Dendritic cell treated with granulocyte-macrophage colony-stimulating factor and Interleukin-4, amounts not matched to agents 40 ng/mL and 50 ng/mL, for 4 days (primary cell): Measurements from ENCODE around the gene HDAC7.
A peak's percentile ranks its signal among the peaks of the same experiment; 100 is the strongest.

Experiments
- H3K27ac Mint-ChIP-seq: one replicate; pipeline ENCODE4 v1.8.0; 2022; ENCODE audit warnings: mild to moderate bottlenecking, mixed read lengths
- H3K27me3 Mint-ChIP-seq: one replicate; pipeline ENCODE4 v1.8.0; 2022; ENCODE audit warnings: mild to moderate bottlenecking, mixed read lengths
- H3K36me3 Mint-ChIP-seq: one replicate; pipeline ENCODE4 v1.8.0; 2022; ENCODE audit warnings: low read depth, mixed read lengths
- H3K4me1 Mint-ChIP-seq: one replicate; pipeline ENCODE4 v1.8.0; 2022; ENCODE audit warnings: low read depth, mixed read lengths
- H3K4me3 Mint-ChIP-seq: one replicate; pipeline ENCODE4 v1.8.0; 2022; ENCODE audit warnings: mild to moderate bottlenecking, moderate library complexity, mixed read lengths
- H3K9me3 Mint-ChIP-seq: one replicate; pipeline ENCODE4 v1.8.0; 2022; ENCODE audit warnings: mixed read lengths
- intact Hi-C: fragments of 100-400 bp; cut with micrococcal nuclease; formaldehyde crosslinking; loops from one replicate; pipeline ENCODE4 v1.15.0; 2022

The HDAC7 gene

GRCh38 chr12:47783024-47783755, 36.5 kb downstream of the HDAC7 start:
- Mint-ChIP-seq H3K4me3 (no peak overlapping the region), H3K4me1 (peaks cover 8% of the 10 kb centered on the region), H3K9me3 (no peaks in the 10 kb centered on the region), H3K36me3 (peaks cover 85% of the 10 kb centered on the region), H3K27me3 (no peaks in the 10 kb centered on the region), H3K27ac (peak overlapping the region; percentile 20)
- intact Hi-C loops, result no loop called here

DNA sequence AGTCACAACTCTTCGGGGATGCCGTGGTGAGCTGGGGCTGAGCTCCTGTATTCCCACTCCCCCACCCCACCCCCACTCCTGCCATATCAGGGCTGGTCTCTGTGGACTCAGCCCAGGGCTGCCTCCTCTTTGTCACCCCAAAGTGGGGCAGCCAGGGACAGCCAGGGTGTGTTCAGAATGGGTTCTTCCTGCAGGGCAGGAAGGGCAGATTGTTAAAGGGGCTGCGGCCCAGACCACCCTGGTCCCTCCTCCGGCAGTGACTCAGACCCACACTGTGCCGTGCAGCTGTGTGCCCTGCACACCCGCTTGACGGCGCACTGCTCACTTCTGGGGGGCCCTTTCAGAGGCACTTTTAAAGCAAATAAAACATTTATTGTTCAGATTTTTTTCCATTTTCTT, 37.3 kb downstream of the HDAC7 start:
- no peaks in the 10 kb centered on the region for H3K9me3 Mint-ChIP-seq
- intact Hi-C loops, result no loop called here
- peaks cover 77% of the 10 kb centered on the region for H3K36me3 Mint-ChIP-seq
- no peaks in the 10 kb centered on the region for H3K27me3 Mint-ChIP-seq
- H3K27ac Mint-ChIP-seq, result peak overlapping the region; percentile 20
- H3K4me3 Mint-ChIP-seq, result no peak overlapping the region
- H3K4me1 Mint-ChIP-seq, result peaks cover 16% of the 10 kb centered on the region

GRCh38 chr12:47781479-47782371, 38.0 kb downstream of the HDAC7 start:
- Mint-ChIP-seq H3K4me1 (peaks cover 22% of the 10 kb centered on the region), H3K4me3 (no peak overlapping the region), H3K36me3 (peaks cover 71% of the 10 kb centered on the region), H3K27ac (peak overlapping the region; percentile 40), H3K27me3 (no peaks in the 10 kb centered on the region), H3K9me3 (no peaks in the 10 kb centered on the region)
- intact Hi-C loops, result no loop called here

GRCh38 chr12:47779943-47780504, 39.7 kb downstream of the HDAC7 start:
- H3K36me3 Mint-ChIP-seq, result peaks cover 54% of the 10 kb centered on the region
- no peaks in the 10 kb centered on the region for H3K9me3 Mint-ChIP-seq
- intact Hi-C loops, result loop anchor here (1.0 to 5.0 kb wide), 4 partner anchors 21 to 128 kb away; partner anchors contain the start of gene RAPGEF3
- no peak overlapping the region for H3K27ac Mint-ChIP-seq
- peaks cover 39% of the 10 kb centered on the region for H3K4me1 Mint-ChIP-seq
- H3K4me3 Mint-ChIP-seq, result no peak overlapping the region
- no peaks in the 10 kb centered on the region for H3K27me3 Mint-ChIP-seq

GRCh38 chr12:47779301-47779942, 40.3 kb downstream of the HDAC7 start:
- Mint-ChIP-seq H3K27ac (no peak overlapping the region), H3K27me3 (no peaks in the 10 kb centered on the region), H3K4me3 (no peak overlapping the region), H3K4me1 (peaks cover 45% of the 10 kb centered on the region), H3K9me3 (no peaks in the 10 kb centered on the region), H3K36me3 (peaks cover 48% of the 10 kb centered on the region)
- intact Hi-C loops, result loop anchor here (1.0 to 5.0 kb wide), 4 partner anchors 21 to 127 kb away; partner anchors contain the start of gene RAPGEF3

DNA sequence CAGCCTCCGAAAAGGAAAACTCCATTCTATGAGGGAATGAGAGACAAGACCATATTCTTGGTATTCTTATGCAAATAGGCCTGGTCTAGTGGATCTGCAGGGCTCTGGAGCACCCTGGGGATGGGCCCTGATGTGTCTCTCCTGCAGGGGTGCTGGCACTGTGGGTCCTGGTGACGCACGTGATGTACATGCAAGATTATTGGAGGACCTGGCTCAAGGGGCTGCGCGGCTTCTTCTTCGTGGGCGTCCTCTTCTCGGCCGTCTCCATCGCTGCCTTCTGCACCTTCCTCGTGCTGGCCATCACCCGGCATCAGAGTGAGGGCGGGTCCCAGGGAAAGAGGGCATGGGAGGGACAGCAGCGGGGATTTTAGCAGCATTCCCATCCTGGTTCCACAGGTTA, 40.8 kb downstream of the HDAC7 start:
- H3K36me3 Mint-ChIP-seq, result peaks cover 43% of the 10 kb centered on the region
- no peak overlapping the region for H3K4me3 Mint-ChIP-seq
- no peaks in the 10 kb centered on the region for H3K9me3 Mint-ChIP-seq
- intact Hi-C loops, result loop anchor here (1.0 to 5.0 kb wide), 4 partner anchors 20 to 127 kb away; partner anchors contain the start of gene RAPGEF3
- H3K27me3 Mint-ChIP-seq, result no peaks in the 10 kb centered on the region
- H3K27ac Mint-ChIP-seq, result no peak overlapping the region
- peaks cover 51% of the 10 kb centered on the region for H3K4me1 Mint-ChIP-seq

DNA sequence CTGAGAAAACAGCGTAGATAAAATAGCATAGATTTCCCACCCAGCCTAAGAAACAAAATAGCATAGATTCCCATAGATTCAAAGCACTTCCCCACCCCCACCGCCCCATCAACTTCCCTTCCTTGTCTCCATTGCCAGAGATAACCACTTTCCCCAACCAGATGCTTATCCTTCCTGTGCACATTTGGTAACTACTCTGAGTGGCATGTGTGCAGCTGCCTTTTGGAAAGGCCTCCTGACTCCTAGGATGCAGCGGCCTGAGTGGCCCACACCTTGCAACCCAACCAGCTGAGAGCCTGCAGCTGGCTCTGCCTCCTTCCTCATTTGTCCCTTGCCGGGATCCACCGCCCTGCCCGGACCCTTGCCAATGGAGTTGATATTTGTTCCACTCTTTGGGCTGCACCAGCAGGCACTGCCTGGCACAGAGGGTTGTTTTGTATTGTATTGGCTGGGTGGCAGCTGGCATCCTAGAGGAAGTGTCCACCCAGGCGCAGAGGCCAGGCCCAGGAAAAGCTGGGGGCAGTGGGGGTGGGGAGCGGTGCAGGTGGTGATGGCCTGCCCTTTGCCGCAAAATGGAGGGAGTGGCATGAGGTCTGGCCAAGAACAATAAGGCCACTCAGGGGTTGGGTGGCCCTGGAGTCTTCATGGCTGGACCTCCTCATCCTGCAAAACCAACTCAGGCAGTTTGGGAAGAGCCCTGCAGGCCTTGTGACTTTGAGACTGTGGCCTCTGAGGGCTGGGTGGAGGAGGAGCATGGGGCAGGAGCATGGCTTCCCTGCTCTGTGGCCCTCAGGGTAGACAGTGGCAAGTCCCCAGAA, 41.8 kb downstream of the HDAC7 start:
- peaks cover 56% of the 10 kb centered on the region for H3K4me1 Mint-ChIP-seq
- no peaks in the 10 kb centered on the region for H3K9me3 Mint-ChIP-seq
- peak overlapping the region; percentile 89 for H3K27ac Mint-ChIP-seq
- intact Hi-C loops, result loop anchor here (2.0 to 5.0 kb wide), 3 partner anchors 19 to 126 kb away; partner anchors contain the start of gene RAPGEF3
- H3K27me3 Mint-ChIP-seq, result no peaks in the 10 kb centered on the region
- H3K36me3 Mint-ChIP-seq, result peaks cover 39% of the 10 kb centered on the region
- H3K4me3 Mint-ChIP-seq, result peak overlapping the region; percentile 17

- intact Hi-C loops, result loop anchor here (2.0 to 5.0 kb wide), 2 partner anchors 58 to 125 kb away; no protein-coding TSS in a partner anchor
- Mint-ChIP-seq H3K36me3 (peaks cover 31% of the 10 kb centered on the region), H3K27me3 (peaks cover 3% of the 10 kb centered on the region), H3K4me3 (peak overlapping the region; percentile 26), H3K27ac (peak overlapping the region; percentile 89), H3K4me1 (peaks cover 60% of the 10 kb centered on the region), H3K9me3 (no peaks in the 10 kb centered on the region)
These were observed 42.6 kb downstream of the HDAC7 start for GRCh38 chr12:47777151-47777550.

GRCh38 chr12:47776471-47777143, 43.1 kb downstream of the HDAC7 start:
- intact Hi-C loops, result loop anchor here (2.0 to 5.0 kb wide), 2 partner anchors 58 to 124 kb away; no protein-coding TSS in a partner anchor

GRCh38 chr12:47775100-47775911, 44.4 kb downstream of the HDAC7 start:
- H3K27me3 Mint-ChIP-seq, result peaks cover 3% of the 10 kb centered on the region
- intact Hi-C loops, result loop anchor here (5.0 kb wide), 1 partner anchor 123 kb away; no protein-coding TSS in a partner anchor
- H3K4me1 Mint-ChIP-seq, result peaks cover 60% of the 10 kb centered on the region
- peak overlapping the region; percentile 32 for H3K4me3 Mint-ChIP-seq
- H3K27ac Mint-ChIP-seq, result peak overlapping the region; percentile 89
- peaks cover 13% of the 10 kb centered on the region for H3K36me3 Mint-ChIP-seq
- H3K9me3 Mint-ChIP-seq, result no peaks in the 10 kb centered on the region

More at GRCh38 chr12:47776471-47777143, 43.1 kb downstream of the HDAC7 start:
- peaks cover 26% of the 10 kb centered on the region for H3K36me3 Mint-ChIP-seq
- peaks cover 60% of the 10 kb centered on the region for H3K4me1 Mint-ChIP-seq
- peak overlapping the region; percentile 89 for H3K27ac Mint-ChIP-seq
- H3K4me3 Mint-ChIP-seq, result peak overlapping the region; percentile 26
- peaks cover 3% of the 10 kb centered on the region for H3K27me3 Mint-ChIP-seq
- no peaks in the 10 kb centered on the region for H3K9me3 Mint-ChIP-seq

DNA sequence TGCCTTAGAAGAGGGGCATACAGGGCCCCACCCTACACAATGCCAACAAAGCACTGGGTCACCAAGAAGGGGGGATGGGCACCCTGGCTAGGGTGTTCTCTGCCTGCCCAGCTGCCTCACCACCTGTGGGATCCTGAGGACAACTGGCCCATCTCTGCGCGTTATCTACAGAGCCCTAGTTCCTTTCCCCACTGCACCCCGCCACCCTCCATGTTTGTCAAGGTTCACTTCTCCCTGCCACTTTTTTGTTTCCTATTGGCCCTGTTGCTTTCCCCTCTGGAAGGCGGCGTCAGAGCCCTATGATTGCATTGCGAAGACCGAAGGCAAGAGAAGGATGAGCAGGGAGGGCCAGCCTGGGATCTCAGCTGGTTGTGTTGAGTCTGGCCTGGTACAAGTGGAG, 45.0 kb downstream of the HDAC7 start:
- Mint-ChIP-seq H3K4me1 (peaks cover 60% of the 10 kb centered on the region), H3K27ac (peak overlapping the region; percentile 89), H3K9me3 (no peaks in the 10 kb centered on the region), H3K4me3 (no peak overlapping the region), H3K36me3 (peaks cover 6% of the 10 kb centered on the region), H3K27me3 (peaks cover 3% of the 10 kb centered on the region)
- intact Hi-C loops, result loop anchor here (5.0 kb wide), 1 partner anchor 122 kb away; no protein-coding TSS in a partner anchor
